ENCODE data around the gene CBR1.

GRCh38 chr21:36100971-36101641 lies 31.3 kb downstream of the CBR1 start:
- TF ChIP-seq POLR2A (IDR thresholded peaks at IDR 0.05; ENCODE audit: insufficient read depth in 1 of 2, low read depth in 2 of 2, low read length in 2 of 2) (no peak), ATF3 (CRISPR knock-in tag; IDR thresholded peaks at IDR 0.05) (no peak), ZFP36 (IDR thresholded peaks at IDR 0.05; ENCODE audit: borderline replicate concordance, low read depth, low read length, partially characterized antibody) (no peak), ZNF549 (CRISPR knock-in tag; IDR thresholded peaks at IDR 0.05) (no peak), DDIT3 (CRISPR knock-in tag; IDR thresholded peaks at IDR 0.05) (no peak), ZFX (CRISPR knock-in tag; IDR thresholded peaks at IDR 0.05; ENCODE audit: low read depth) (no peak), KDM1A (CRISPR knock-in tag; IDR thresholded peaks at IDR 0.05) (no peak), ZNF441 (CRISPR knock-in tag; IDR thresholded peaks at IDR 0.05; ENCODE audit: borderline replicate concordance) (no peak)
- TF ChIP-seq, protein P1, sequence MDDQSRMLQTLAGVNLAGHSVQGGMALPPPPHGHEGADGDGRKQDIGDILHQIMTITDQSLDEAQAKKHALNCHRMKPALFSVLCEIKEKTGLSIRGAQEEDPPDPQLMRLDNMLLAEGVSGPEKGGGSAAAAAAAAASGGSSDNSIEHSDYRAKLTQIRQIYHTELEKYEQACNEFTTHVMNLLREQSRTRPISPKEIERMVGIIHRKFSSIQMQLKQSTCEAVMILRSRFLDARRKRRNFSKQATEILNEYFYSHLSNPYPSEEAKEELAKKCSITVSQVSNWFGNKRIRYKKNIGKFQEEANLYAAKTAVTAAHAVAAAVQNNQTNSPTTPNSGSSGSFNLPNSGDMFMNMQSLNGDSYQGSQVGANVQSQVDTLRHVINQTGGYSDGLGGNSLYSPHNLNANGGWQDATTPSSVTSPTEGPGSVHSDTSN (CRISPR knock-in tag; IDR thresholded peaks at IDR 0.05; ENCODE audit: borderline replicate concordance): no peak
